K562 (cell line): ENCODE data around the gene MTG2. TPM values are rescaled to one million over a fixed set of nuclear protein-coding genes. Genes with fewer than 3 reads are reported as not detected.

Experiments used
- ATAC-seq: fragments of 200-7000 bp; cut with Tn5 transposase; 3 replicates; pipeline ENCODE4 v1.9.1; 2020; ENCODE audit warnings: moderate library complexity
- BruUV-seq: library from RNA; stranded (reverse); fragments of 400-500 nt; replicated peaks from 2 replicates; lab custom pipeline; 2021; lab: Mats Ljungman, UMichigan
- CTCF ChIA-PET: fragments of 300-600 bp; formaldehyde crosslinking; extraction: SDS; loops from one replicate; lab custom pipeline; 2021; ENCODE audit warnings: low intra/inter-chr PET ratio; lab: Yijun Ruan, JAX
- POLR2A ChIA-PET: fragments of 300-600, 350-650 bp; sonication (Branson Sonifier 250); formaldehyde crosslinking; extraction: SDS; loops from one replicate; lab custom pipeline; 2021; ENCODE audit warnings: antibody characterized with exemption, inconsistent platforms; lab: Yijun Ruan, JAX
- DNase-seq, 4 experiments: peaks; one replicate each; pipeline versions ENCODE4 v3.0.0 to v3.0.0-alpha.2; 2011 to 2018; ENCODE audit warnings: low spot score in 3 of 4, mixed read lengths in 3 of 4; ENCODE audit errors: extremely low read depth in 1 of 4
- FAIRE-seq: peaks from 2 replicates; lab custom pipeline; 2011; peaks lifted over from hg19 to GRCh38; lab: Jason Lieb, UNC
- H2AFZ ChIP-seq: 2 replicates; pipeline ENCODE4 v1.6.0; 2011; ENCODE audit warnings: low read depth, low read length, control low read depth, inconsistent platforms
- H3K27ac ChIP-seq: fragments of 200-600 bp; 3 replicates; pipeline ENCODE4 v1.8.0; 2011; ENCODE audit warnings: low read depth, mild to moderate bottlenecking, control low read depth, inconsistent platforms, low read length, moderate library complexity, mixed read lengths; ENCODE audit errors: extremely low read depth
- H3K27me3 ChIP-seq, 2 experiments: fragments of 300-600 bp in 1 of 2; 2 replicates in 1 of 2; 3 replicates in 1 of 2; pipeline versions ENCODE4 v1.6.0 to v1.8.0; 2011; ENCODE audit warnings: inconsistent platforms in 2 of 2, low read length in 2 of 2, mild to moderate bottlenecking in 1 of 2, mixed read lengths in 1 of 2, moderate library complexity in 1 of 2; ENCODE audit not compliant: control insufficient read depth in 2 of 2, insufficient read depth in 2 of 2
- H3K36me3 ChIP-seq: fragments of 300-600 bp; 3 replicates; pipeline ENCODE4 v1.8.0; 2011; ENCODE audit warnings: mild to moderate bottlenecking, low read length, inconsistent platforms; ENCODE audit not compliant: control insufficient read depth, insufficient read depth
- H3K4me1 ChIP-seq, 2 experiments: fragments of 200-600 bp in 1 of 2; replicated peaks in 1 of 2; 2 replicates in 1 of 2; 3 replicates in 1 of 2; pipeline versions ENCODE4 v1.5.1 to v1.8.0; 2011; ENCODE audit warnings: inconsistent platforms in 2 of 2, low read length in 2 of 2, mild to moderate bottlenecking in 1 of 2, mixed read lengths in 1 of 2, moderate library complexity in 1 of 2; ENCODE audit not compliant: control insufficient read depth in 2 of 2, insufficient read depth in 2 of 2
- H3K4me2 ChIP-seq: 2 replicates; pipeline ENCODE4 v1.6.1; 2011; ENCODE audit warnings: low read length, control low read depth, inconsistent platforms, mixed read lengths; ENCODE audit not compliant: insufficient read depth
- H3K4me3 ChIP-seq: fragments of 200-600 bp; sonication (generic), shearing (Covaris generic); 2 replicates; pipeline ENCODE4 v1.5.1; 2016; ENCODE audit warnings: control low read depth, inconsistent platforms
- H3K79me2 ChIP-seq: fragments of 200-600 bp; 3 replicates; pipeline ENCODE4 v1.8.0; 2011; ENCODE audit warnings: low read length, inconsistent platforms; ENCODE audit not compliant: control insufficient read depth, insufficient read depth
- H3K9ac ChIP-seq, 2 experiments: 2 replicates each; pipeline versions ENCODE4 v1.6.0 to v1.6.1; 2011; ENCODE audit warnings: low read depth in 2 of 2, low read length in 2 of 2, control low read depth in 1 of 2, inconsistent platforms in 1 of 2, mild to moderate bottlenecking in 1 of 2, mixed read lengths in 1 of 2; ENCODE audit not compliant: insufficient read depth in 1 of 2
- H3K9me1 ChIP-seq: one replicate; pipeline ENCODE4 v1.6.0; 2011; ENCODE audit warnings: inconsistent platforms, mild to moderate bottlenecking, low read length, moderate library complexity; ENCODE audit not compliant: control insufficient read depth, insufficient read depth
- H3K9me3 ChIP-seq: replicated peaks from 2 replicates; pipeline ENCODE4 v1.5.1; 2011; ENCODE audit warnings: low read depth, low read length, inconsistent platforms; ENCODE audit not compliant: control insufficient read depth, insufficient read depth
- H4K20me1 ChIP-seq: replicated peaks from 2 replicates; pipeline ENCODE4 v1.6.1; 2011; ENCODE audit warnings: low read length, inconsistent platforms, mixed read lengths; ENCODE audit not compliant: control insufficient read depth, insufficient read depth
- HEY1 ChIP-seq: fragments of 250-450 bp; sonication (Bioruptor Pico); IDR thresholded peaks from 2 replicates; pipeline ENCODE4 v1.5.0; 2020; ENCODE audit warnings: mild to moderate bottlenecking, moderate library complexity, borderline replicate concordance
- MEF2A ChIP-seq: IDR thresholded peaks from 2 replicates; pipeline ENCODE4 v1.6.1; 2011; ENCODE audit warnings: low read depth, mild to moderate bottlenecking, low read length, moderate library complexity; ENCODE audit not compliant: control insufficient read depth
- POLR2G ChIP-seq: fragments of 200-400 bp; formaldehyde crosslinking; IDR thresholded peaks from 2 replicates; pipeline ENCODE4 v1.6.1; 2017; ENCODE audit warnings: low read depth, mild to moderate bottlenecking, antibody characterized with exemption, low read length, moderate library complexity
- TARDBP ChIP-seq: fragments of 450-650 bp; IDR thresholded peaks from 2 replicates; pipeline ENCODE4 v1.6.1; 2016
- ZBTB17 ChIP-seq: fragments of 450-650 bp; formaldehyde crosslinking; IDR thresholded peaks from 2 replicates; pipeline ENCODE4 v1.4.0; 2020; ENCODE audit warnings: mild to moderate bottlenecking
- ZFPM2 ChIP-seq: fragments of 250-450 bp; sonication (Bioruptor Pico); IDR thresholded peaks from 2 replicates; pipeline ENCODE4 v1.5.1; 2022; ENCODE audit warnings: mild to moderate bottlenecking
- WGBS: fragments of 100-300 bp; shearing (Covaris generic); methylation state at CpG from one replicate; pipeline ENCODE4 v1.1.6; 2016; ENCODE audit warnings: low coverage, mixed read lengths; ENCODE audit not compliant: insufficient coverage; ENCODE audit errors: missing lambda C conversion rate; 5-methylcytosine and 5-hydroxymethylcytosine counted together
- in situ Hi-C: fragments of 300-500 bp; cut with MboI; formaldehyde crosslinking; loops from 4 replicates; pipeline ENCODE4 v1.15.0; 2018; ENCODE audit warnings: inconsistent platforms, mixed read lengths
- intact Hi-C: fragments of 100-400 bp; cut with micrococcal nuclease; formaldehyde crosslinking; loops from 2 replicates; pipeline ENCODE4 v1.14.2; 2022
- polyA plus RNA-seq, 8 experiments: library from polyadenylated mRNA; depleted of rRNA in 4 of 8; stranded (reverse) in 5 of 8; unstranded in 3 of 8; fragments of >200 nt; fragmentation: Nextera tagmentation in 2 of 8; fragmentation: Illumina TruSeq in 1 of 8; extraction: Ambion mirVana in 2 of 8; extraction: Trizol in 1 of 8; gene quantifications; 2 replicates each; pipeline versions ENCODE4 v1.2.1 to v1.2.3, GENCODE V29; 2011 to 2014; ENCODE audit warnings: inconsistent platforms in 1 of 8, missing spikeins in 1 of 8
- total RNA-seq, 7 experiments: library from RNA; depleted of rRNA in 6 of 7; stranded (reverse); fragments of >200 nt in 6 of 7; fragmentation: Illumina TruSeq in 2 of 7; extraction: Trizol in 2 of 7; gene quantifications; 2 replicates each; pipeline versions ENCODE4 v1.2.1 to v1.2.3, GENCODE V29; 2011 to 2021; ENCODE audit warnings: low replicate concordance in 1 of 7
- TF ChIP-seq, protein P1 (sequence below), 2 experiments: fragments of 200-800 bp in 1 of 2; sonication (Bioruptor generic) in 1 of 2; sonication (generic) in 1 of 2; formaldehyde crosslinking in 1 of 2; IDR thresholded peaks in 1 of 2; conservative IDR thresholded peaks in 1 of 2; 2 replicates each; pipeline versions ENCODE4 v1.5.0 to v1.6.1; 2016 to 2020; ENCODE audit warnings: missing compliant biosample characterization in 1 of 2, missing genetic modification characterization in 1 of 2, missing genetic modification reagents in 1 of 2
- TF ChIP-seq, protein P2 (sequence below): sonication (generic); formaldehyde crosslinking; IDR thresholded peaks from 2 replicates; pipeline ENCODE4 v1.8.1; 2023; ENCODE audit warnings: mild to moderate bottlenecking, missing genetic modification reagents

Gene MTG2
- total and polyA plus RNA-seq, 9 of the 15 experiments (the other 6 are each of a cell fraction or from before 2014, with no cell fraction given), result 8.7 to 67.5 (median 44.5) TPM

DNA sequence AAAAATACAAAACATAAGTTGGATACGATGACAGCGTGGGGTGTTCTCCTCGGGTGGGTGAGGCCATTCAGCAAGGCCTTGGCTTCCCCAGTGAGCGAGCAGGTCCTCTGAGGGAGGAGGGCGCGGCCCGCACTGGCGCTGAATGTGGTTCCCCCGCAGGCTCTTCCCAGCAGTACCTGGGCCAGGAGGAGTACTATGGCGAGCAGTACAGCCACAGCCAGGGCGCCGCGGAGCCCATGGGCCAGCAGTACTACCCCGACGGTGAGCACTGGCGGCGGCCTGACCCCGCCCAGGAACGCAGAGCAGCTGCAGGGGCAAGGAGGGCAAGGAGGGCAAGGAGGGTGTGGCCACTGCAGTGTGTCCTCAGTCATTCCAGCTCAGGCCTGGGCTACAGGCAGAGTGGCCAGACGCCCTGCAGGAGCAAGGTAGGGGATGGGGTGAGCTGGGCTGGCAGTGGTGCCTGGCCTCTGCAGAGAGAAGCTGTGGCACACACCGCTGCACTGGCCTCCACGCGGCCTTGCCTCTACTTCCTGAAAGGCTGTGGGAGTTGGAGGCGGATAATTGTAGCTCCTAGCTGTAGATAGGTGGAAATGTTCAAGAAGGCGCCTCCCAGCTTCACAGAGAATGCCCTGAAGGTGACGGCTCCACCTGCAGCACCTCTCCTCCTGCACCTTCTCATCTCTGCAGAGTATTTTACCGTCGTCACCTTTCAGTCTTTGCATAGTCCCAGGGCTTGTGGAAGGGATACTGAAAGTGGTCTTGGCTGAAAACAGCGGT lies 18.7 kb upstream of the MTG2 start:
- Histone ChIP-seq H3K9ac (no peak overlapping the region), H3K9me3 (no peaks in the 10 kb centered on the region), H3K27ac (no peak overlapping the region), H3K36me3 (peaks cover 87% of the 10 kb centered on the region; the same call in 2 of the 3 replicates), H2AFZ (no peak overlapping the region), H3K79me2 (peaks cover 2% of the 10 kb centered on the region; the same call in 1 of the 3 replicates), H3K4me1 (peaks cover 0 to 17% of the 10 kb centered on the region in 2 experiments; a peak in 1 of 5 replicates), H3K4me3 (no peak overlapping the region), H3K4me2 (no peak overlapping the region), H4K20me1 (0 out of 2 replicates have a peak, but pooled peaks cover 5% of the 10 kb centered on the region), H3K9me1 (peaks cover 3% of the 10 kb centered on the region), H3K27me3 (no peaks in the 10 kb centered on the region)
- TF ChIP-seq POLR2G (peak; percentile 31; the same call in 1 of the 2 replicates), HEY1 (no peak), TARDBP (no peak), MEF2A (no peak), ZFPM2 (CRISPR knock-in tag) (no peak), ZBTB17 (CRISPR knock-in tag) (no peak)
- TF ChIP-seq, protein P1, sequence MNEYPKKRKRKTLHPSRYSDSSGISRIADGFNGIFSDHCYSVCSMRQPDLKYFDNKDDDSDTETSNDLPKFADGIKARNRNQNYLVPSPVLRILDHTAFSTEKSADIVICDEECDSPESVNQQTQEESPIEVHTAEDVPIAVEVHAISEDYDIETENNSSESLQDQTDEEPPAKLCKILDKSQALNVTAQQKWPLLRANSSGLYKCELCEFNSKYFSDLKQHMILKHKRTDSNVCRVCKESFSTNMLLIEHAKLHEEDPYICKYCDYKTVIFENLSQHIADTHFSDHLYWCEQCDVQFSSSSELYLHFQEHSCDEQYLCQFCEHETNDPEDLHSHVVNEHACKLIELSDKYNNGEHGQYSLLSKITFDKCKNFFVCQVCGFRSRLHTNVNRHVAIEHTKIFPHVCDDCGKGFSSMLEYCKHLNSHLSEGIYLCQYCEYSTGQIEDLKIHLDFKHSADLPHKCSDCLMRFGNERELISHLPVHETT (CRISPR knock-in tag; conservative IDR thresholded peaks at IDR 0.05 in 1 of 2, IDR thresholded peaks at IDR 0.05 in 1 of 2), result no peak
- TF ChIP-seq, protein P2, sequence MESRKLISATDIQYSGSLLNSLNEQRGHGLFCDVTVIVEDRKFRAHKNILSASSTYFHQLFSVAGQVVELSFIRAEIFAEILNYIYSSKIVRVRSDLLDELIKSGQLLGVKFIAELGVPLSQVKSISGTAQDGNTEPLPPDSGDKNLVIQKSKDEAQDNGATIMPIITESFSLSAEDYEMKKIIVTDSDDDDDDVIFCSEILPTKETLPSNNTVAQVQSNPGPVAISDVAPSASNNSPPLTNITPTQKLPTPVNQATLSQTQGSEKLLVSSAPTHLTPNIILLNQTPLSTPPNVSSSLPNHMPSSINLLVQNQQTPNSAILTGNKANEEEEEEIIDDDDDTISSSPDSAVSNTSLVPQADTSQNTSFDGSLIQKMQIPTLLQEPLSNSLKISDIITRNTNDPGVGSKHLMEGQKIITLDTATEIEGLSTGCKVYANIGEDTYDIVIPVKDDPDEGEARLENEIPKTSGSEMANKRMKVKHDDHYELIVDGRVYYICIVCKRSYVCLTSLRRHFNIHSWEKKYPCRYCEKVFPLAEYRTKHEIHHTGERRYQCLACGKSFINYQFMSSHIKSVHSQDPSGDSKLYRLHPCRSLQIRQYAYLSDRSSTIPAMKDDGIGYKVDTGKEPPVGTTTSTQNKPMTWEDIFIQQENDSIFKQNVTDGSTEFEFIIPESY (CRISPR knock-in tag), result 0 out of 2 replicates have a peak, but pooled peaks have one; percentile 47
- POLR2A ChIA-PET, result interaction anchor here (0.6 kb wide), 1 partner anchor 102 kb away, joined by 3 read pairs; no protein-coding TSS in a partner anchor
- intact Hi-C loops, result no loop called here
- ATAC-seq (no peak), DNase-seq (no peak), FAIRE-seq (no peak)
- CTCF ChIA-PET, result no interaction called here
- in situ Hi-C loops, result no loop called here
- 91% methylated on average over 28 of the region's 29 CpGs for WGBS
- BruUV-seq, result no TSS peak
